ENCODE data around the gene SH3YL1.

- TF ChIP-seq, protein P1, sequence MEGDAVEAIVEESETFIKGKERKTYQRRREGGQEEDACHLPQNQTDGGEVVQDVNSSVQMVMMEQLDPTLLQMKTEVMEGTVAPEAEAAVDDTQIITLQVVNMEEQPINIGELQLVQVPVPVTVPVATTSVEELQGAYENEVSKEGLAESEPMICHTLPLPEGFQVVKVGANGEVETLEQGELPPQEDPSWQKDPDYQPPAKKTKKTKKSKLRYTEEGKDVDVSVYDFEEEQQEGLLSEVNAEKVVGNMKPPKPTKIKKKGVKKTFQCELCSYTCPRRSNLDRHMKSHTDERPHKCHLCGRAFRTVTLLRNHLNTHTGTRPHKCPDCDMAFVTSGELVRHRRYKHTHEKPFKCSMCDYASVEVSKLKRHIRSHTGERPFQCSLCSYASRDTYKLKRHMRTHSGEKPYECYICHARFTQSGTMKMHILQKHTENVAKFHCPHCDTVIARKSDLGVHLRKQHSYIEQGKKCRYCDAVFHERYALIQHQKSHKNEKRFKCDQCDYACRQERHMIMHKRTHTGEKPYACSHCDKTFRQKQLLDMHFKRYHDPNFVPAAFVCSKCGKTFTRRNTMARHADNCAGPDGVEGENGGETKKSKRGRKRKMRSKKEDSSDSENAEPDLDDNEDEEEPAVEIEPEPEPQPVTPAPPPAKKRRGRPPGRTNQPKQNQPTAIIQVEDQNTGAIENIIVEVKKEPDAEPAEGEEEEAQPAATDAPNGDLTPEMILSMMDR (IDR thresholded peaks at IDR 0.05), result no peak
- no peak for TF ChIP-seq POLR2A (IDR thresholded peaks at IDR 0.05)
Measured at GRCh38 chr2:309148-309953, 45.5 kb upstream of the SH3YL1 start.

All from breast epithelium (tissue), 3 donors.